K562 (cell line): ENCODE results near the gene NFRKB.

Source experiments
- CTCF ChIP-seq, 3 experiments: IDR thresholded peaks in 2 of 3; conservative IDR thresholded peaks in 1 of 3; 2 replicates each; pipeline ENCODE4 v1.5.1; 2011 to 2012; ENCODE audit warnings: low read length in 3 of 3, mild to moderate bottlenecking in 3 of 3, control low read depth in 2 of 3, improper control_type of control experiment in 1 of 3, inconsistent platforms in 1 of 3, low read depth in 1 of 3, mixed read lengths in 1 of 3, moderate library complexity in 1 of 3; ENCODE audit not compliant: insufficient read depth in 2 of 3
- EZH2 ChIP-seq: IDR thresholded peaks from 2 replicates; pipeline ENCODE4 v1.6.1; 2012; ENCODE audit warnings: low read depth, mild to moderate bottlenecking, inconsistent platforms, low read length, borderline replicate concordance
- MAX ChIP-seq: sonication (generic); formaldehyde crosslinking; IDR thresholded peaks from 2 replicates; pipeline ENCODE4 v1.9.0; 2022; ENCODE audit warnings: mild to moderate bottlenecking, missing genetic modification reagents
- NKRF ChIP-seq: fragments of 450-650 bp; IDR thresholded peaks from 2 replicates; pipeline ENCODE4 v1.6.1; 2016; ENCODE audit warnings: borderline replicate concordance
- NR2C1 ChIP-seq, 2 experiments: fragments of 450-650 bp; IDR thresholded peaks; 2 replicates each; pipeline ENCODE4 v1.6.1; 2017; ENCODE audit warnings: mild to moderate bottlenecking in 2 of 2, antibody characterized with exemption in 1 of 2, inconsistent platforms in 1 of 2, missing compliant biosample characterization in 1 of 2, missing genetic modification characterization in 1 of 2
- NRF1 ChIP-seq, 2 experiments: fragments of 450-650 bp; IDR thresholded peaks in 1 of 2; conservative IDR thresholded peaks in 1 of 2; 2 replicates each; pipeline ENCODE4 v1.6.1; 2014; ENCODE audit warnings: mild to moderate bottlenecking in 2 of 2
- POLR2A ChIP-seq: fragments of 450-650 bp; conservative IDR thresholded peaks from 2 replicates; pipeline ENCODE4 v1.6.1; 2016
- POLR3A ChIP-seq: IDR thresholded peaks from 2 replicates; pipeline ENCODE4 v1.6.1; 2011; ENCODE audit warnings: borderline replicate concordance, mild to moderate bottlenecking, moderate library complexity; ENCODE audit not compliant: insufficient read length, insufficient read depth; ENCODE audit errors: extremely low read depth
- SP1 ChIP-seq: sonication (generic); formaldehyde crosslinking; IDR thresholded peaks from 2 replicates; pipeline ENCODE4 v1.8.1; 2022; ENCODE audit warnings: mild to moderate bottlenecking, missing genetic modification reagents

- TF ChIP-seq NRF1 (conservative IDR thresholded peaks at IDR 0.05 in 1 of 2, IDR thresholded peaks at IDR 0.05 in 1 of 2) (no peak), POLR2A (no peak), NR2C1 (IDR thresholded peaks at IDR 0.05) (no peak), NR2C1 (tag; IDR thresholded peaks at IDR 0.05) (no peak), CTCF (IDR thresholded peaks at IDR 0.05 in 2 of 3, conservative IDR thresholded peaks at IDR 0.05 in 1 of 3; ENCODE audit: insufficient read depth in 2 of 3, low read depth in 1 of 3, low read length in 3 of 3) (no peak), POLR3A (no peak), SP1 (no peak), MAX (CRISPR knock-in tag) (no peak), EZH2 (no peak), NKRF (no peak)
These were observed 21.9 kb upstream of the NFRKB start for GRCh38 chr11:129917231-129917630.
